Measurements from ENCODE around the gene MYL7.

The MYL7 gene, protein sequence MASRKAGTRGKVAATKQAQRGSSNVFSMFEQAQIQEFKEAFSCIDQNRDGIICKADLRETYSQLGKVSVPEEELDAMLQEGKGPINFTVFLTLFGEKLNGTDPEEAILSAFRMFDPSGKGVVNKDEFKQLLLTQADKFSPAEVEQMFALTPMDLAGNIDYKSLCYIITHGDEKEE

GRCh38 chr7:44141221-44141850 is at the start of gene MYL7:
Gene MYL7 (minus strand): TSS chr7:44141332. CDS start chr7:44141305, 27 bp downstream.
- H3K4me3 ChIP-seq (ENCODE audit: low read depth, low read length): no peak within 1 kb of the TSS
- H3K79me2 ChIP-seq (ENCODE audit: control insufficient read depth, insufficient read depth, low read length, unreplicated experiment): no peaks in the 10 kb centered on the region
- no peaks in the 10 kb centered on the region for H3K36me3 ChIP-seq (ENCODE audit: insufficient read depth, low read length)
- no peak within 1 kb of the TSS for H2AFZ ChIP-seq (ENCODE audit: low read length, unreplicated experiment)
- H3K27ac ChIP-seq (ENCODE audit: low read depth, low read length): no peak within 1 kb of the TSS
- H3K27me3 ChIP-seq (ENCODE audit: insufficient read depth, low read length): peaks cover 5% of the 10 kb centered on the region; the same call in 1 of the 2 replicates
- H3K4me1 ChIP-seq (ENCODE audit: control insufficient read depth, insufficient read depth, low read length, unreplicated experiment): no peaks in the 10 kb centered on the region

DNA sequence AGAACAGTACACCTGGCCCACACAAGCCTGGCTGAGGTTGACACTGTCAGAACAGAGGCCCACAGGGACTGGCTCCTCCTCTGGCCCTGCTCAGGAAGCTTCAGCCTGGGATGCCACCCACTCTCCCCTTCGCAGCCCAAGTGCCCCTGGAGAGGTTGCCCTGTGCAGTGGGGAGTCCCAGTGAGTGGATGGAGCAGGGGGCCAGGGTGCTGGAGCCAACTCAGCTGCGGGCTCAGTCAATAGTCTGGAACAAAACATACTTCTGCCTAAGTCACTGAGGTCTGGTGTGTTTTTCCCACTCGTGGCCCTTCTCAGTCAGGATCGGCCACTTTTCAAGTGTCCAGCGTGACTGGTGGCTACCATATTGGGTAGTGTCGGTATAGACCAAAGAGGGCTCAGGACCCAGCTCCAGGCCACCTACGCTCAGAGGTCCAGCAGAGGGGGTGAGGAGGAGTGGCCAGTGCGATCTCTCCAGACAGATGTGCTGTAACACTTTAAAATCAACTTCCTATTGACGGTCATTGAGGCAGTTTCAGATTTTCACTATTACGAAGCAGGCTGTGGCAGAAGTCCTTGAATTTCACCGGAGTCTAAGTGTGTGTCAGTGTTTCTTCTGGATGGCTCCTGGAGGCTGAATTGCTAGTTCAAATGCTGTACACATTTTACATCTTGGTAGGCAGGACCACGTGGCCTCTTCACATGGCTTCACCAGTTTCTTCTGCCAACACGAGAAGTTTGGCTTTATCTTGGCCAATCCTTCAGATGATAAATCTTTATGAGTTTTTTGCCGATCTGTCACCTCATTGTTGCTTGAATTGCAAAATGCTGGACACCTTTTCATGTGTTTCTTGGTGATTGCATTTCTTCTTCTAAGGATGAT is 49.1 kb upstream of the MYL7 start:
- Histone ChIP-seq H3K36me3 (ENCODE audit: insufficient read depth, low read length) (no peaks in the 10 kb centered on the region), H3K79me2 (ENCODE audit: control insufficient read depth, insufficient read depth, low read length, unreplicated experiment) (no peaks in the 10 kb centered on the region), H3K4me1 (ENCODE audit: control insufficient read depth, insufficient read depth, low read length, unreplicated experiment) (peaks cover 2% of the 10 kb centered on the region), H3K4me3 (ENCODE audit: low read depth, low read length) (no peak overlapping the region), H3K27me3 (ENCODE audit: insufficient read depth, low read length) (no peaks in the 10 kb centered on the region; the same call in 1 of the 2 replicates), H3K27ac (ENCODE audit: low read depth, low read length) (no peak overlapping the region), H2AFZ (ENCODE audit: low read length, unreplicated experiment) (no peak overlapping the region)

DNA sequence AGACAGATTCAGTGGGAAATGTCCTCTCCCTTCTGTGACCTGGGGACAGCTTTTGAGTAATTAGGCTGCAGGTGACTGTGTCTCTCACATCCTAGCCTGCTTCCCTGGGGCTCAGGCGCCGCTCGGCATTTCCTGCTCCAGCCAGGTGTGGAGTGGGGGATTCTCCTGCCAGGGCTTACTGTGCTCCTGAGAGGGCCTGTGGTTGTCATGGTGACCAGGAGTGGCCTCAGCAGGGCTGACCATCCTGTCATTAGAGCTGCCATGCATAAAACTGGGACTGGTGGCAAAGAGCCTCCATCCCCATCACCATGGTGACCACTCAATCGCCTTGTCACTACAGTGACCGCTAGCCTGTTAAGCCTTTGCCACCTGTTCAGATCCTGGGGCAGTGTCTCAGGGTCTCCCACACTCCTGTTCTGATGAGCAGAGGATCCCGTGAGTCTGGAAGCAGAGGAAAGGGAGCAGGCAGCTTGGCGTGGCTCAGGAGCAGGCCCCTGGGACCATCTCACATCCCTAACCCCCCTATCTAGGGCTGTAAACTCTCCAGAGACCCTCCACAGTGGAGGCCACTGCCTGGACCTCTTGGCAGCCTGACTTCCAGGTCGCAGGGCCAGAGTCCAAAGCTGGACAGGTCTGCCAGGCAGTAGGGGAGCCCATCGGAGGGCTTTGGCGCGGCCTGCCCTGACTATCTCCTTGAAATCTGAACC is 48.3 kb upstream of the MYL7 start, which contains the start of gene GCK:
TSS of gene GCK (minus strand) at position 154 of the 707 bp plus-strand sequence. CDS start 486 bp downstream, outside the sequence.
- Histone ChIP-seq H3K4me3 (ENCODE audit: low read depth, low read length) (no peak within 1 kb of the TSS), H3K4me1 (ENCODE audit: control insufficient read depth, insufficient read depth, low read length, unreplicated experiment) (peaks cover 9% of the 10 kb centered on the region), H3K27me3 (ENCODE audit: insufficient read depth, low read length) (no peaks in the 10 kb centered on the region; the same call in 1 of the 2 replicates), H3K27ac (ENCODE audit: low read depth, low read length) (no peak within 1 kb of the TSS), H3K79me2 (ENCODE audit: control insufficient read depth, insufficient read depth, low read length, unreplicated experiment) (no peaks in the 10 kb centered on the region), H2AFZ (ENCODE audit: low read length, unreplicated experiment) (no peak within 1 kb of the TSS), H3K36me3 (ENCODE audit: insufficient read depth, low read length) (no peaks in the 10 kb centered on the region)

DNA sequence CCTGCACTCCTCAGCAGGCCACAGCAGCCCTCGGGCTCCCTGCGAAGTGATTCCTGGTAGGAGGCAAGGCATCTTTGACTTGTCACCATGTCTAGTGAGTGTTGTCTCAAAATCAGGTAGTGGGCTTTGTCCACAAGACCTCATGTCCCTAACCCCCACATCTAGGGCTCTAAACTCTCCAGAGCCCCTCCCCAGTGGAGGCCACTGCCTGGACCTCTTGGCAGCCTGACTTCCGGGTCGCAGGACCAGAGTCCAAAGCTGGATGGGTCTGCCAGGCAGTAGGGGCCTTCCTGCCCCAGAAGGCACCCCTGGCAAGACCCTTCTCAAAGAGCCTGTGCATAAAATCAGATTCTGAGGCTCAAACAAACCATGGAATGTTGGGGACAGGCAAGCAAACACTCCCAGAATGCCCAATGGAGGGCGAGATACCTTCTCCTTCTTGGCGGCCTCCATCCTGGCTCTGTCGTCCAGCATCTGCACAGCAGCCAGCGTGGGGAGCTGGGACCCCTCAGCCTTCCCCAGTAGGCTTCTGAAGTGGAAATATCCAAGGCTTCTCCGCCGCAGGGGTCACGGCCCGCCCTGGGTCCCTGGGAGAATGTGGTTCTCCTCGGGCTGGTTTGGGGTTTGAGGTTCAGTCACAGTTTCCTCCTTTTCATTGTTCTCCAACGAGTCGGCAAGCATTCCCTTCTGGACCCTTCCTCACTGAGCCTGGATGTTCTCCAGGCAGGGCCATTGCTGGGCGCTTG is 47.5 kb upstream of the MYL7 start:
- H2AFZ ChIP-seq (ENCODE audit: low read length, unreplicated experiment): no peak overlapping the region
- no peaks in the 10 kb centered on the region; the same call in 1 of the 2 replicates for H3K27me3 ChIP-seq (ENCODE audit: insufficient read depth, low read length)
- H3K4me3 ChIP-seq (ENCODE audit: low read depth, low read length): no peak overlapping the region
- no peaks in the 10 kb centered on the region for H3K79me2 ChIP-seq (ENCODE audit: control insufficient read depth, insufficient read depth, low read length, unreplicated experiment)
- H3K27ac ChIP-seq (ENCODE audit: low read depth, low read length): no peak overlapping the region
- peaks cover 13% of the 10 kb centered on the region for H3K4me1 ChIP-seq (ENCODE audit: control insufficient read depth, insufficient read depth, low read length, unreplicated experiment)
- no peaks in the 10 kb centered on the region for H3K36me3 ChIP-seq (ENCODE audit: insufficient read depth, low read length)

DNA sequence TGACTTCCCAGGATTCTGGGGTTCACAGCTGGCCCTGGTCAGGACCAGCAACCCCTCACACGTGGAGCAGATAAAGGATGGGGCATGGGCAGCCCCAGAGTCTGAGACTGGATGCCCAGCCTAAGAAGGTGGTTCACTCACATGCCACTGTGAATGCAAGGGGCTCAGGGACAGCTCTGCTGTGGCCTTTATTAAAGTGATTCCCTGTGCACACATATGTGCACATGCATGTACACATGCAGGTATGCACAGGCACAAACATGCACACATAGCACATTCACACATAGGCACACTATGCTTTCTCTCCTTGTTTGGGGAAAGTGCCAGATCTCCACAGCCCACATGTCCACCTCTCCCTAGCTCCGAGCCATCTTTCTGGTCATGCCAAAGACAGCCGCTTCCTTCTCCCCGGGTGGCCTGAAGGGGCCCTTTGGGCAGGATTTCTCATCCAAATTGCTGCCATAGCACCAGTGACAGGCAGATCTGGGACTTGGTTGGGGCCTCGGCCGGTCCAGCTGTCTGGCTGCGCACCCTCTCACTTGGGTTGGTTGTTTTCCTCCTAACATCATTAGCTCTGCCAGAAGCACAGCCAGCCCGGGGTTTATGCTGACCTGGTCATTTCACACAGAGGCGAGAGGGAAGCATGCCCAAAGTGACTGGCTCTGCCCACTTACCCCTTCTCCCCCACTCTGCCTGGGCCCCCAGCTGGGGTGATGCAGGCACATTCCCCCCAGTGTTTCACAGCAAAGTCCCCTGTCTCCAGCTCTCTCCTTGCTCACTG is 46.7 kb upstream of the MYL7 start:
- Histone ChIP-seq H3K27ac (ENCODE audit: low read depth, low read length) (no peak overlapping the region), H2AFZ (ENCODE audit: low read length, unreplicated experiment) (no peak overlapping the region), H3K4me1 (ENCODE audit: control insufficient read depth, insufficient read depth, low read length, unreplicated experiment) (peaks cover 13% of the 10 kb centered on the region), H3K4me3 (ENCODE audit: low read depth, low read length) (no peak overlapping the region), H3K36me3 (ENCODE audit: insufficient read depth, low read length) (no peaks in the 10 kb centered on the region), H3K79me2 (ENCODE audit: control insufficient read depth, insufficient read depth, low read length, unreplicated experiment) (no peaks in the 10 kb centered on the region), H3K27me3 (ENCODE audit: insufficient read depth, low read length) (no peaks in the 10 kb centered on the region; the same call in 1 of the 2 replicates)

DNA sequence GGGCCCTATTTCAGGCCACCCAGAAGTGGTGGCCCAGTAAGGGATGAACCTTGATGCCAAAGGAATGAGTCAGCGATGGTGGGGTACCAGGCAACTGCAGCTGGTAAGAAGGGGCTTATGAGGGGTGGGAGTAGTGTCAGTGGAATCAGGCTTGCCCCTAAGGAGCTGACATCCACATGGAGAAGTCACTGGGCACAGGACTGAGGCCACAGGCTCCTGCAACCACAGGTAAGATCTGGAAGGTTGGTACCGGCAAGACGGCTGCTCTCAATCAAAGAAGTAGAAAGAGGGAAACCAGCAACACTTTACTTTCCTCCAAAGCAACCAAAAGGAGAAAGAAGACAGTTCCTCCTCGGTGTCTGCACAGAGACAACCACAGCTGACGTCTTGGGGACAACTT is 45.6 kb upstream of the MYL7 start:
- Histone ChIP-seq H3K27ac (ENCODE audit: low read depth, low read length) (no peak overlapping the region), H3K36me3 (ENCODE audit: insufficient read depth, low read length) (no peaks in the 10 kb centered on the region), H3K27me3 (ENCODE audit: insufficient read depth, low read length) (no peaks in the 10 kb centered on the region), H3K79me2 (ENCODE audit: control insufficient read depth, insufficient read depth, low read length, unreplicated experiment) (no peaks in the 10 kb centered on the region), H3K4me3 (ENCODE audit: low read depth, low read length) (no peak overlapping the region), H3K4me1 (ENCODE audit: control insufficient read depth, insufficient read depth, low read length, unreplicated experiment) (peaks cover 13% of the 10 kb centered on the region), H2AFZ (ENCODE audit: low read length, unreplicated experiment) (no peak overlapping the region)

- Histone ChIP-seq H3K27ac (ENCODE audit: low read depth, low read length) (no peak overlapping the region), H3K4me1 (ENCODE audit: control insufficient read depth, insufficient read depth, low read length, unreplicated experiment) (peaks cover 13% of the 10 kb centered on the region), H3K36me3 (ENCODE audit: insufficient read depth, low read length) (no peaks in the 10 kb centered on the region)
These were observed 44.6 kb upstream of the MYL7 start for GRCh38 chr7:44185729-44186128.

GRCh38 chr7:44184873-44185446 is 43.8 kb upstream of the MYL7 start:
- Histone ChIP-seq H3K4me3 (ENCODE audit: low read depth, low read length) (no peak overlapping the region), H2AFZ (ENCODE audit: low read length, unreplicated experiment) (peak overlapping the region; percentile 57), H3K36me3 (ENCODE audit: insufficient read depth, low read length) (no peaks in the 10 kb centered on the region), H3K4me1 (ENCODE audit: control insufficient read depth, insufficient read depth, low read length, unreplicated experiment) (peaks cover 13% of the 10 kb centered on the region), H3K27me3 (ENCODE audit: insufficient read depth, low read length) (peaks cover 3% of the 10 kb centered on the region; the same call in 1 of the 2 replicates), H3K79me2 (ENCODE audit: control insufficient read depth, insufficient read depth, low read length, unreplicated experiment) (no peaks in the 10 kb centered on the region), H3K27ac (ENCODE audit: low read depth, low read length) (peak overlapping the region; percentile 25; the same call in 1 of the 2 replicates)

More at GRCh38 chr7:44185729-44186128, 44.6 kb upstream of the MYL7 start:
- Histone ChIP-seq H3K27me3 (ENCODE audit: insufficient read depth, low read length) (peaks cover under 1% of the 10 kb centered on the region; the same call in 1 of the 2 replicates), H3K79me2 (ENCODE audit: control insufficient read depth, insufficient read depth, low read length, unreplicated experiment) (no peaks in the 10 kb centered on the region), H3K4me3 (ENCODE audit: low read depth, low read length) (no peak overlapping the region), H2AFZ (ENCODE audit: low read length, unreplicated experiment) (no peak overlapping the region)
